Glutamatergic neuron (in vitro differentiated cells): ENCODE measurements around the gene ELMO1. TPM values are rescaled to one million over a fixed set of nuclear protein-coding genes. Genes with fewer than 3 reads are reported as not detected.

Experiments
- DNase-seq: peaks from one replicate; pipeline ENCODE4 v3.0.0; 2022
- H3K27ac Mint-ChIP-seq: one replicate; pipeline ENCODE4 v1.8.0; 2020; ENCODE audit warnings: mild to moderate bottlenecking, mixed read lengths, inconsistent platforms; ENCODE audit not compliant: unreplicated experiment
- H3K27me3 Mint-ChIP-seq: one replicate; pipeline ENCODE4 v1.8.0; 2020; ENCODE audit warnings: mild to moderate bottlenecking, moderate library complexity, mixed read lengths, inconsistent platforms; ENCODE audit not compliant: unreplicated experiment
- H3K36me3 Mint-ChIP-seq: one replicate; pipeline ENCODE4 v1.8.0; 2020; ENCODE audit warnings: mild to moderate bottlenecking, mixed read lengths, inconsistent platforms; ENCODE audit not compliant: unreplicated experiment
- H3K4me1 Mint-ChIP-seq: one replicate; pipeline ENCODE4 v1.8.0; 2020; ENCODE audit warnings: mild to moderate bottlenecking, low read depth, mixed read lengths, inconsistent platforms; ENCODE audit not compliant: unreplicated experiment
- H3K4me3 Mint-ChIP-seq: one replicate; pipeline ENCODE4 v1.8.0; 2020; ENCODE audit warnings: mild to moderate bottlenecking, mixed read lengths, inconsistent platforms; ENCODE audit not compliant: unreplicated experiment
- H3K9me3 Mint-ChIP-seq: one replicate; pipeline ENCODE4 v1.8.0; 2020; ENCODE audit warnings: mild to moderate bottlenecking, moderate library complexity, mixed read lengths, inconsistent platforms; ENCODE audit not compliant: unreplicated experiment
- total RNA-seq: library from RNA; stranded (reverse); fragmentation: NEBNext Ultra II Directional; extraction: Animal tissue kit (Norgen Biotek cat#: 25700); gene quantifications from one replicate; pipeline ENCODE4 v1.2.1, GENCODE V29; 2021; ENCODE audit not compliant: unreplicated experiment
- TF ChIP-seq, protein P1 (sequence below): fragments of 200-600 bp; sonication (generic); IDR thresholded peaks from one replicate; pipeline ENCODE4 v1.5.0; 2021; ENCODE audit not compliant: partially characterized antibody, unreplicated experiment

ELMO1 gene
- total RNA-seq, 1 donor from 2014 or later, result 5.5 TPM

DNA sequence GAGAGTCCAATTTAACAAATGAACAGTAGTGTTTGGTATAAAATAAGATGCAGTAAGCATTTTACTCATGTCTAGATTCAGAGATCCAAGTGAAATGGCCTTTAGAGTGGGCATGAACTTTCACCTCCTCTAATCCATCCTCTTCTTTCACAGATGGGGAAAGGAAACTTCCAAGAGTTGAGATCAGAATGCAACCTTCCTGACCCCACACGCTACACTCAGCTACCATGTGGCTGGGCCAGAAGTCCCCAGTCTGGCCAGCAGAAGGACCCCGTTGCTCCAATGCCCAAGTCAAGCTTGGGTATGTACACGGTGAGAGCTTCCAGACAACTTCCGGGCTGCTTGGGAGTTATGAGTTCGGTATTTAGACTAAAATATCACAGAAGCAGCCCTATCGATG, 228.0 kb downstream of the ELMO1 start:
- H3K4me1 Mint-ChIP-seq, result peaks cover 5% of the 10 kb centered on the region
- no peaks in the 10 kb centered on the region for H3K36me3 Mint-ChIP-seq
- H3K27me3 Mint-ChIP-seq, result no peaks in the 10 kb centered on the region
- H3K27ac Mint-ChIP-seq, result no peak overlapping the region
- H3K4me3 Mint-ChIP-seq, result no peak overlapping the region
- H3K9me3 Mint-ChIP-seq, result peaks cover 2% of the 10 kb centered on the region
- TF ChIP-seq, protein P1, sequence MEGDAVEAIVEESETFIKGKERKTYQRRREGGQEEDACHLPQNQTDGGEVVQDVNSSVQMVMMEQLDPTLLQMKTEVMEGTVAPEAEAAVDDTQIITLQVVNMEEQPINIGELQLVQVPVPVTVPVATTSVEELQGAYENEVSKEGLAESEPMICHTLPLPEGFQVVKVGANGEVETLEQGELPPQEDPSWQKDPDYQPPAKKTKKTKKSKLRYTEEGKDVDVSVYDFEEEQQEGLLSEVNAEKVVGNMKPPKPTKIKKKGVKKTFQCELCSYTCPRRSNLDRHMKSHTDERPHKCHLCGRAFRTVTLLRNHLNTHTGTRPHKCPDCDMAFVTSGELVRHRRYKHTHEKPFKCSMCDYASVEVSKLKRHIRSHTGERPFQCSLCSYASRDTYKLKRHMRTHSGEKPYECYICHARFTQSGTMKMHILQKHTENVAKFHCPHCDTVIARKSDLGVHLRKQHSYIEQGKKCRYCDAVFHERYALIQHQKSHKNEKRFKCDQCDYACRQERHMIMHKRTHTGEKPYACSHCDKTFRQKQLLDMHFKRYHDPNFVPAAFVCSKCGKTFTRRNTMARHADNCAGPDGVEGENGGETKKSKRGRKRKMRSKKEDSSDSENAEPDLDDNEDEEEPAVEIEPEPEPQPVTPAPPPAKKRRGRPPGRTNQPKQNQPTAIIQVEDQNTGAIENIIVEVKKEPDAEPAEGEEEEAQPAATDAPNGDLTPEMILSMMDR, result no peak
- no peak for DNase-seq

DNA sequence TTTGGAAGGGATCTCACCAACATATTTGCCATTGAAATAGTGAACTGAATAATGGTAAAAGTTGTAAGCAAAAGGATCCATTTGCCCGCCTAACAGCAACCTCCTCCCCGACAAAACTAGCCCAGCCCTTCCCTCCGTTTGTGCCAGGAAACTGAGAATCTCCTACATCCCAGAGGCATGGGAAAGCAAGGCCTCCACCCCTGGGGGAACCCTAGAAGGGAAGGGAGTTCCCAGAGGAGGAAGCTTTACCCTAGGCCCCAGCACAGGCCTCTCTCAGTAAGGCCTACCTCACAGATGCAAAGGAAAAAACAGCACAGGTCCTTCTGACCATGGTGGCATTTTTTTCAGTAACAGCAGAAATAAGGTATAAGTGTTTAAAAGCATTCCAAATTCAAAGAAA, 229.7 kb downstream of the ELMO1 start:
- H3K36me3 Mint-ChIP-seq, result no peaks in the 10 kb centered on the region
- TF ChIP-seq, protein P1, result no peak
- peaks cover 14% of the 10 kb centered on the region for H3K4me1 Mint-ChIP-seq
- no peaks in the 10 kb centered on the region for H3K27me3 Mint-ChIP-seq
- peaks cover 3% of the 10 kb centered on the region for H3K9me3 Mint-ChIP-seq
- no peak for DNase-seq
- no peak overlapping the region for H3K4me3 Mint-ChIP-seq
- H3K27ac Mint-ChIP-seq, result no peak overlapping the region

DNA sequence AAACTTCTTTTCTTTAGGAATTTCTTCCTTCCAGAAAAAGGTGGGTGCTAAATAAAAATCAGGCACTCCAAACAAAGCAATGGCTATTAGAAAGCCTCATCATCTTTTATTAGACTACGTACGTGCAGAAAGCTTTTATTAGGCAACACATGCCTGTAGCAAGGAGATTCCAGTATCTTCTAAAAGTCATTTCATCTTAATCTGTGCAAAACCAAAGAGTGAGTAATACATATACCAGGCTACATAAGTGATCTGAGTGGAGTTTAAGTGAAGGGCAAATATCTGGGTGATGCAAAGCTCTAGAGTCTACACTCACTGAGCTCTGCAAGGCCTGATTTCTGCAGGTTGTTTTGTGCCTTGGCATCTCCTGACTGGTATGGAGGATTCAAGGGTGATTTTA, 231.7 kb downstream of the ELMO1 start:
- no peak for DNase-seq
- H3K4me3 Mint-ChIP-seq, result no peak overlapping the region
- H3K27ac Mint-ChIP-seq, result no peak overlapping the region
- TF ChIP-seq, protein P1, result no peak
- peaks cover 14% of the 10 kb centered on the region for H3K4me1 Mint-ChIP-seq
- peaks cover 6% of the 10 kb centered on the region for H3K36me3 Mint-ChIP-seq
- peaks cover 1% of the 10 kb centered on the region for H3K27me3 Mint-ChIP-seq
- peaks cover 3% of the 10 kb centered on the region for H3K9me3 Mint-ChIP-seq

DNA sequence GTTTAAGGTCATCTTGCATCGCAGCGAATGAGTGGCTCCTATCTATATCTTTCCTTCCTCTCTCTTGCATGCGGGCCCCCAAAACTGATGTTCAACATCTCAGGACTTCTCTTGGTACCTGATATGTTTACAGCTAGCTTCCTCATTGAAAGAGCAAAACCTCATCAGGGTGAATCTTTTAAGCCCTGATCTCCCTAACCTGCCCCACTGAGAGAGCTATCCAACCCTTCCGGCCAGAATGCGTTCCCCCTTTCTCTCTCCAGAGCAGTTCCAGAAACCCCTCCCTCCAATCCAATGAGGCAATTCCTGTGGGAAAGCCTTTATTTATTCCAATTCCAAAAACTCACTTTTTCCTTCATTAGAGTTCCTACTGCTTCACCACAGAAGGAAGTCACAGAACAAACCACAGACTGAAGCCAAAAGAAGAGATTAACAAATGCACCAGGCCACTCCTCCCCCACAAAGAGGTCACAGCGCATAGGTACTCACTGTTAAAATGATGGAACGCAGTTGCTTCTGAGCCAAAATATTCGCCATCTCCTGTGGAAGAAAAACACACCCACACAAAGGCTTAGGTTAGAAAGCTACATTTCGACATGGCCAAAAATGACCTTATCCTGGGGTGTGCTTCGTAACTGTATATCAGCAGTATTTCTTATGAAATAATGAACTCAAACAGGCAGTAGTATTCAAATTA, 232.4 kb downstream of the ELMO1 start:
- H3K27ac Mint-ChIP-seq, result no peak overlapping the region
- no peak overlapping the region for H3K4me3 Mint-ChIP-seq
- TF ChIP-seq, protein P1, result no peak
- no peak for DNase-seq
- peaks cover 14% of the 10 kb centered on the region for H3K4me1 Mint-ChIP-seq
- H3K27me3 Mint-ChIP-seq, result peaks cover 1% of the 10 kb centered on the region
- H3K36me3 Mint-ChIP-seq, result peaks cover 6% of the 10 kb centered on the region
- H3K9me3 Mint-ChIP-seq, result peaks cover 3% of the 10 kb centered on the region

DNA sequence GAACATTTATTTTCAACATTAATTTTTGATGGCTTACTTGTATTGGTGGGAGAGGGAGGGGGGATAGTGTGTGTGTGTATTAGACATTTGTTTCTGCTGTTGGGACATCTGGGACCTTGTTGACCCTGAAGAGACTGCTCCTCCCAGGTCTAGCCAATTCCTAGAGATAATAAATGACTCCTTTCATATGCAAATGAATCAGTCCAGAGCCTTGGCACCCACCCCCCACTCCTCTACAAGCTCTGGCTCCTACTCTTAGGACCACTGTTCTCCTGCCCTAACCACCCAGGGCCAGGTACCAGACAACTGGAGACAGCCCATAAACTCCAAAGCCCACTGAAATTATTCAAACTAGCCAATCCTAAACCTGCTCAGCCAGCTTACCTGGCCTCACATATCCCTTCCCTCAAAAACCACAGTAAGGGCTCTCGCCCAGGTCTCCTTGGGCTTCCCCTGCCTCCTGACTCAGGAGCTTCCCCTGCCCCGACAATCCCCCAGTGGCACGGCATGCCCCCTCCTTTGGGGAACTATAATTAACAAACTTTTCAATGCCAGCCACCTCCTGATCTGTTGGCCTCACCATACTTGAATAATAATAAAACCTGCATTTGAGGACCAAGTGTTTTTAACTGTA, 233.3 kb downstream of the ELMO1 start:
- Mint-ChIP-seq H3K36me3 (peaks cover 6% of the 10 kb centered on the region), H3K4me1 (peaks cover 14% of the 10 kb centered on the region), H3K27me3 (peaks cover 1% of the 10 kb centered on the region), H3K27ac (no peak overlapping the region), H3K4me3 (no peak overlapping the region), H3K9me3 (peaks cover 3% of the 10 kb centered on the region)
- TF ChIP-seq, protein P1, result no peak
- DNase-seq, result no peak
